ENCODE measurements around the gene NOM1. TPM values are rescaled to one million over a fixed set of nuclear protein-coding genes. Genes with fewer than 3 reads are reported as not detected.
A peak's percentile ranks its signal among the peaks of the same experiment; 100 is the strongest.

The NOM1 gene
- total RNA-seq, 1 donor, result 11.6 TPM

- H3K36me3 ChIP-seq (ENCODE audit: insufficient read depth, low read length), result no peaks in the 10 kb centered on the region
- H3K4me3 ChIP-seq (ENCODE audit: insufficient read depth, low read length), result no peak overlapping the region
- peak; percentile 73 for DNase-seq (ENCODE audit: insufficient read length, low spot score, missing footprints)
- H3K27ac ChIP-seq (ENCODE audit: low read depth, low read length), result no peak overlapping the region
- H3K4me1 ChIP-seq (ENCODE audit: insufficient read depth, low read length), result no peaks in the 10 kb centered on the region
- no peak overlapping the region for H2AFZ ChIP-seq (ENCODE audit: low read length)
- no peaks in the 10 kb centered on the region for H3K79me2 ChIP-seq (ENCODE audit: insufficient read depth, low read length)
- no peaks in the 10 kb centered on the region for H3K9me3 ChIP-seq (ENCODE audit: low read depth, low read length)
- H3K27me3 ChIP-seq (ENCODE audit: insufficient read depth, low read length), result peaks cover 95% of the 10 kb centered on the region
- TF ChIP-seq, protein P1, sequence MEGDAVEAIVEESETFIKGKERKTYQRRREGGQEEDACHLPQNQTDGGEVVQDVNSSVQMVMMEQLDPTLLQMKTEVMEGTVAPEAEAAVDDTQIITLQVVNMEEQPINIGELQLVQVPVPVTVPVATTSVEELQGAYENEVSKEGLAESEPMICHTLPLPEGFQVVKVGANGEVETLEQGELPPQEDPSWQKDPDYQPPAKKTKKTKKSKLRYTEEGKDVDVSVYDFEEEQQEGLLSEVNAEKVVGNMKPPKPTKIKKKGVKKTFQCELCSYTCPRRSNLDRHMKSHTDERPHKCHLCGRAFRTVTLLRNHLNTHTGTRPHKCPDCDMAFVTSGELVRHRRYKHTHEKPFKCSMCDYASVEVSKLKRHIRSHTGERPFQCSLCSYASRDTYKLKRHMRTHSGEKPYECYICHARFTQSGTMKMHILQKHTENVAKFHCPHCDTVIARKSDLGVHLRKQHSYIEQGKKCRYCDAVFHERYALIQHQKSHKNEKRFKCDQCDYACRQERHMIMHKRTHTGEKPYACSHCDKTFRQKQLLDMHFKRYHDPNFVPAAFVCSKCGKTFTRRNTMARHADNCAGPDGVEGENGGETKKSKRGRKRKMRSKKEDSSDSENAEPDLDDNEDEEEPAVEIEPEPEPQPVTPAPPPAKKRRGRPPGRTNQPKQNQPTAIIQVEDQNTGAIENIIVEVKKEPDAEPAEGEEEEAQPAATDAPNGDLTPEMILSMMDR (IDR thresholded peaks at IDR 0.05; ENCODE audit: extremely low read depth, low read depth, low read length), result no peak
- no peak overlapping the region for H3K4me2 ChIP-seq (ENCODE audit: insufficient read depth, low read length)
- no peaks in the 10 kb centered on the region for H4K20me1 ChIP-seq (ENCODE audit: insufficient read depth, low read length)
Observed at GRCh38 chr7:157001920-157002818, 52.7 kb downstream of the NOM1 start.

- H3K27me3 ChIP-seq (ENCODE audit: insufficient read depth, low read length), result peaks cover 95% of the 10 kb centered on the region
- H3K79me2 ChIP-seq (ENCODE audit: insufficient read depth, low read length), result no peaks in the 10 kb centered on the region
- H2AFZ ChIP-seq (ENCODE audit: low read length), result no peak overlapping the region
- TF ChIP-seq, protein P1 (IDR thresholded peaks at IDR 0.05; ENCODE audit: extremely low read depth, low read depth, low read length), result no peak
- no peaks in the 10 kb centered on the region for H3K9me3 ChIP-seq (ENCODE audit: low read depth, low read length)
- no peak overlapping the region for H3K27ac ChIP-seq (ENCODE audit: low read depth, low read length)
- H3K36me3 ChIP-seq (ENCODE audit: insufficient read depth, low read length), result no peaks in the 10 kb centered on the region
- H4K20me1 ChIP-seq (ENCODE audit: insufficient read depth, low read length), result no peaks in the 10 kb centered on the region
- no peaks in the 10 kb centered on the region for H3K4me1 ChIP-seq (ENCODE audit: insufficient read depth, low read length)
- H3K4me2 ChIP-seq (ENCODE audit: insufficient read depth, low read length), result no peak overlapping the region
- DNase-seq (ENCODE audit: insufficient read length, low spot score, missing footprints), result peak; percentile 84
- H3K4me3 ChIP-seq (ENCODE audit: insufficient read depth, low read length), result no peak overlapping the region
Observed at GRCh38 chr7:157002819-157003421, 53.4 kb downstream of the NOM1 start.

- no peak overlapping the region for H3K4me2 ChIP-seq (ENCODE audit: insufficient read depth, low read length)
- TF ChIP-seq, protein P1 (IDR thresholded peaks at IDR 0.05; ENCODE audit: extremely low read depth, low read depth, low read length), result no peak
- peaks cover 95% of the 10 kb centered on the region for H3K27me3 ChIP-seq (ENCODE audit: insufficient read depth, low read length)
- no peak overlapping the region for H3K4me3 ChIP-seq (ENCODE audit: insufficient read depth, low read length)
- H3K4me1 ChIP-seq (ENCODE audit: insufficient read depth, low read length), result no peaks in the 10 kb centered on the region
- no peak overlapping the region for H2AFZ ChIP-seq (ENCODE audit: low read length)
- no peaks in the 10 kb centered on the region for H3K9me3 ChIP-seq (ENCODE audit: low read depth, low read length)
- H4K20me1 ChIP-seq (ENCODE audit: insufficient read depth, low read length), result no peaks in the 10 kb centered on the region
- H3K36me3 ChIP-seq (ENCODE audit: insufficient read depth, low read length), result no peaks in the 10 kb centered on the region
- peak; percentile 80 for DNase-seq (ENCODE audit: insufficient read length, low spot score, missing footprints)
- H3K27ac ChIP-seq (ENCODE audit: low read depth, low read length), result no peak overlapping the region
- H3K79me2 ChIP-seq (ENCODE audit: insufficient read depth, low read length), result no peaks in the 10 kb centered on the region
Observed at GRCh38 chr7:157003445-157003755, 53.9 kb downstream of the NOM1 start.
